ENCODE data around the gene SCAI. TPM values are rescaled to one million over a fixed set of nuclear protein-coding genes. Genes with fewer than 3 reads are reported as not detected.

Gene SCAI
- total and polyA plus RNA-seq, 9 of the 15 experiments (the other 6 are each of a cell fraction or from before 2014, with no cell fraction given): 0.70 to 12.4 (median 4.2) TPM

GRCh38 chr9:124973807-124974206, 169.5 kb downstream of the SCAI start (continued):
- TF ChIP-seq BRCA1 (IDR thresholded peaks at IDR 0.05): no peak
- no peak for TF ChIP-seq BRCA1 (CRISPR knock-in tag; IDR thresholded peaks at IDR 0.05)
- no peak for TF ChIP-seq EGR1 (conservative IDR thresholded peaks at IDR 0.05)
- TF ChIP-seq TEAD1 (CRISPR knock-in tag; IDR thresholded peaks at IDR 0.05): no peak
- TF ChIP-seq ASH1L (IDR thresholded peaks at IDR 0.05; ENCODE audit: borderline replicate concordance, low read depth, partially characterized antibody): no peak
- TF ChIP-seq ZNF41 (CRISPR knock-in tag; conservative IDR thresholded peaks at IDR 0.05): no peak
- no peak for TF ChIP-seq PCBP2 (IDR thresholded peaks at IDR 0.05; ENCODE audit: low read depth, low read length, poor library complexity, severe bottlenecking)
- TF ChIP-seq ZBTB7A (IDR thresholded peaks at IDR 0.05; ENCODE audit: borderline replicate concordance, control insufficient read depth, low read depth, low read length): no peak
- TF ChIP-seq, protein P1, sequence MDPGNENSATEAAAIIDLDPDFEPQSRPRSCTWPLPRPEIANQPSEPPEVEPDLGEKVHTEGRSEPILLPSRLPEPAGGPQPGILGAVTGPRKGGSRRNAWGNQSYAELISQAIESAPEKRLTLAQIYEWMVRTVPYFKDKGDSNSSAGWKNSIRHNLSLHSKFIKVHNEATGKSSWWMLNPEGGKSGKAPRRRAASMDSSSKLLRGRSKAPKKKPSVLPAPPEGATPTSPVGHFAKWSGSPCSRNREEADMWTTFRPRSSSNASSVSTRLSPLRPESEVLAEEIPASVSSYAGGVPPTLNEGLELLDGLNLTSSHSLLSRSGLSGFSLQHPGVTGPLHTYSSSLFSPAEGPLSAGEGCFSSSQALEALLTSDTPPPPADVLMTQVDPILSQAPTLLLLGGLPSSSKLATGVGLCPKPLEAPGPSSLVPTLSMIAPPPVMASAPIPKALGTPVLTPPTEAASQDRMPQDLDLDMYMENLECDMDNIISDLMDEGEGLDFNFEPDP (CRISPR knock-in tag; IDR thresholded peaks at IDR 0.05): no peak
- no peak for TF ChIP-seq ZNF75A (CRISPR knock-in tag; IDR thresholded peaks at IDR 0.05)
- no peak for TF ChIP-seq ARID3B (CRISPR knock-in tag; IDR thresholded peaks at IDR 0.05; ENCODE audit: borderline replicate concordance)
- no peak for TF ChIP-seq NFE2 (IDR thresholded peaks at IDR 0.05; ENCODE audit: low read depth)
- peak; percentile 28; the same call in 1 of the 2 replicates for TF ChIP-seq NCOR1 (IDR thresholded peaks at IDR 0.05)
- 0 out of 4 replicates have a peak, but pooled peaks of 1 of the 2 experiments have one; percentile 22 for TF ChIP-seq KDM1A (IDR thresholded peaks at IDR 0.05)
- TF ChIP-seq, protein P2, sequence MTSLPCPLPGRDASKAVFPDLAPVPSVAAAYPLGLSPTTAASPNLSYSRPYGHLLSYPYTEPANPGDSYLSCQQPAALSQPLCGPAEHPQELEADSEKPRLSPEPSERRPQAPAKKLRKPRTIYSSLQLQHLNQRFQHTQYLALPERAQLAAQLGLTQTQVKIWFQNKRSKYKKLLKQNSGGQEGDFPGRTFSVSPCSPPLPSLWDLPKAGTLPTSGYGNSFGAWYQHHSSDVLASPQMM (CRISPR knock-in tag; IDR thresholded peaks at IDR 0.05): no peak
- TF ChIP-seq CBFA2T2 (conservative IDR thresholded peaks at IDR 0.05): peak; percentile 68
- peak; percentile 35; the same call in 1 of the 2 replicates for TF ChIP-seq TRIM28 (IDR thresholded peaks at IDR 0.05)
- peak; percentile 29; the same call in 1 of the 2 replicates for TF ChIP-seq TAL1 (IDR thresholded peaks at IDR 0.05)
- TF ChIP-seq ERF (CRISPR knock-in tag; IDR thresholded peaks at IDR 0.05): no peak
- TF ChIP-seq ZNF146 (CRISPR knock-in tag; IDR thresholded peaks at IDR 0.05; ENCODE audit: unreplicated experiment): no peak

Measured in K562 (cell line).